Measurements from ENCODE around the gene R3HDM2.

The R3HDM2 gene

DNA sequence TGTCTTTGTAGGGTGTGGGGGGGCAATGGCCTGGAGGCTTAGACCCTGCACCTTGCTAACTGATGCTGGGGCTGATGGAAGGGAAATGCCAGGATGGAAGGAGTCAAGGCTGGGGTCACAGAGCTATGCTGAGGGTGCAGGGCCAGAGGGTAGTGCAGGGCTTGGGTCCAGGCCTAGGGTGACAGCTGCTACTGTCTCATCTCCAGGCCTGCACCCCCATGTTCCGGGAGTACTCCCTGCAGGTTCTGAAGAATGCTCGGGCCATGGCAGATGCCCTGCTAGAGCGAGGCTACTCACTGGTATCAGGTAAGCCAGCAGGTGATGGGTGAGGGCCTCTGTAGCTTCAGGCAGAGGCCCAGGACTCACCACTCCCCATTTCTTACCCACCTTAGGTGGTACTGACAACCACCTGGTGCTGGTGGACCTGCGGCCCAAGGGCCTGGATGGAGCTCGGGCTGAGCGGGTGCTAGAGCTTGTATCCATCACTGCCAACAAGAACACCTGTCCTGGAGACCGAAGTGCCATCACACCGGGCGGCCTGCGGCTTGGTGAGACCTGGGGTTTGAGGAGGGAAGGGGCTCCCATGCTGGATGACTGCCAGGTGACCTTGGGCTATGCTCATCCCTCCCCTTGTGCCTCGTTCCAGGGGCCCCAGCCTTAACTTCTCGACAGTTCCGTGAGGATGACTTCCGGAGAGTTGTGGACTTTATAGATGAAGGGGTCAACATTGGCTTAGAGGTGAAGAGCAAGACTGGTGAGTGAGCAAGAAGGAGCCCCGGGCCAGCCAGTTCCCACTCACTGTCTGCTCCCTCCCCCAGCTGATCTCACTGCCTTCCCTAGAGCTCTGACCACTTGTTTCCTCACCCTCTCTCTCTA, 197.2 kb downstream of the R3HDM2 start:
- TF ChIP-seq, protein P1, sequence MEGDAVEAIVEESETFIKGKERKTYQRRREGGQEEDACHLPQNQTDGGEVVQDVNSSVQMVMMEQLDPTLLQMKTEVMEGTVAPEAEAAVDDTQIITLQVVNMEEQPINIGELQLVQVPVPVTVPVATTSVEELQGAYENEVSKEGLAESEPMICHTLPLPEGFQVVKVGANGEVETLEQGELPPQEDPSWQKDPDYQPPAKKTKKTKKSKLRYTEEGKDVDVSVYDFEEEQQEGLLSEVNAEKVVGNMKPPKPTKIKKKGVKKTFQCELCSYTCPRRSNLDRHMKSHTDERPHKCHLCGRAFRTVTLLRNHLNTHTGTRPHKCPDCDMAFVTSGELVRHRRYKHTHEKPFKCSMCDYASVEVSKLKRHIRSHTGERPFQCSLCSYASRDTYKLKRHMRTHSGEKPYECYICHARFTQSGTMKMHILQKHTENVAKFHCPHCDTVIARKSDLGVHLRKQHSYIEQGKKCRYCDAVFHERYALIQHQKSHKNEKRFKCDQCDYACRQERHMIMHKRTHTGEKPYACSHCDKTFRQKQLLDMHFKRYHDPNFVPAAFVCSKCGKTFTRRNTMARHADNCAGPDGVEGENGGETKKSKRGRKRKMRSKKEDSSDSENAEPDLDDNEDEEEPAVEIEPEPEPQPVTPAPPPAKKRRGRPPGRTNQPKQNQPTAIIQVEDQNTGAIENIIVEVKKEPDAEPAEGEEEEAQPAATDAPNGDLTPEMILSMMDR (IDR thresholded peaks at IDR 0.05; ENCODE audit: insufficient read depth, low read depth, low read length, missing control alignments): no peak
- H3K4me3 ChIP-seq (ENCODE audit: low read depth, low read length): no peak overlapping the region
- no peak for DNase-seq (ENCODE audit: low read depth)

DNA sequence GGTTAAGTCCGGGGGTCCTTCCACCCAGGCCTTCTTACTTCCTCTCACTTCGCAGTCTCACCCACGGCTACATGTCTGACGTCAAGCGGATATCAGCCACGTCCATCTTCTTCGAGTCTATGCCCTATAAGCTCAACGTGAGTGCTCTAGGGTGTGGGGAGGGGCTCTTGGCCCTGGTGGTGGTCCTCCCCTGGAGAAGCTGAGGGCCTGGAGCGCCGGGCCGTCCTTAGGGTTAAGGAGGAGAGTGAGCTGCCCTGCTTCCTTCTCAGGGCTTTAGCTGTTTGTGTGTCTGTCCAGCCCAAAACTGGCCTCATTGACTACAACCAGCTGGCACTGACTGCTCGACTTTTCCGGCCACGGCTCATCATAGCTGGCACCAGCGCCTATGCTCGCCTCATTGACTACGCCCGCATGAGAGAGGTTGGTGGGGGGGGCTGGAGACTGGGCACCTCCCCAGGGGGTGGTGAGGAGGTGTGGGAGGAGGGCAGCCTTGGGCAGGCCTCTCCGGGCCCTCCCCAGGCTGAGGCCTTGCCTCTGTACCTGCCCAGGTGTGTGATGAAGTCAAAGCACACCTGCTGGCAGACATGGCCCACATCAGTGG, 198.6 kb downstream of the R3HDM2 start:
- no peak for DNase-seq (ENCODE audit: low read depth)
- TF ChIP-seq, protein P1 (IDR thresholded peaks at IDR 0.05; ENCODE audit: insufficient read depth, low read depth, low read length, missing control alignments): no peak
- H3K4me3 ChIP-seq (ENCODE audit: low read depth, low read length): no peak overlapping the region

DNA sequence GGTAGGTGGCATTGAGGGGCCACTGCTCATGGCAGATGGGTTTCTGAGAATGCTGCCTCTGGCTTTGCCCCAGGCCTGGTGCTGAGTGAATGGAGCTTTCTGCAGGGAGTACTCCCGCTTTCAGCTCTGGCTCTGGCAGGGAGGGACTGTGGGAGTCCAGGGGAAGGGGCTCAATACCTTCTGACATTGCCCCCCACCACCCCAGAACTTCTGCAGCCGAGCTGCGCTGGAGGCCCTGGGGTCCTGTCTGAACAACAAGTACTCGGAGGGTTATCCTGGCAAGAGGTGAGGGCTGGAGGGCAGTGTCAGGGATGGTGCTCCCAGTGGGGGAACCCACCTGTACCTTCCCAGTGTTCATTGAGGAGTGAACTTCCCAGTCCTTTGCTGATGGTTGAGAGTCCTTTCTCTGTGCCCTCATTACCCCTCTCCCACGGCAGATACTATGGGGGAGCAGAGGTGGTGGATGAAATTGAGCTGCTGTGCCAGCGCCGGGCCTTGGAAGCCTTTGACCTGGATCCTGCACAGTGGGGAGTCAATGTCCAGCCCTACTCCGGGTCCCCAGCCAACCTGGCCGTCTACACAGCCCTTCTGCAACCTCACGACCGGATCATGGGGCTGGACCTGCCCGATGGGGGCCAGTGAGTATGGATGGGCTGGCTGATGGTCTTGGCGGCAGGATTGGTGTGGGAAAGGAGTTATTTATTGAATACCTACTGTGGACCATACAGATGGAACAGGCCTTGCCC, 199.4 kb downstream of the R3HDM2 start:
- H3K4me3 ChIP-seq (ENCODE audit: low read depth, low read length): peak overlapping the region; percentile 97
- no peak for DNase-seq (ENCODE audit: low read depth)
- TF ChIP-seq, protein P1 (IDR thresholded peaks at IDR 0.05; ENCODE audit: insufficient read depth, low read depth, low read length, missing control alignments): no peak

DNA sequence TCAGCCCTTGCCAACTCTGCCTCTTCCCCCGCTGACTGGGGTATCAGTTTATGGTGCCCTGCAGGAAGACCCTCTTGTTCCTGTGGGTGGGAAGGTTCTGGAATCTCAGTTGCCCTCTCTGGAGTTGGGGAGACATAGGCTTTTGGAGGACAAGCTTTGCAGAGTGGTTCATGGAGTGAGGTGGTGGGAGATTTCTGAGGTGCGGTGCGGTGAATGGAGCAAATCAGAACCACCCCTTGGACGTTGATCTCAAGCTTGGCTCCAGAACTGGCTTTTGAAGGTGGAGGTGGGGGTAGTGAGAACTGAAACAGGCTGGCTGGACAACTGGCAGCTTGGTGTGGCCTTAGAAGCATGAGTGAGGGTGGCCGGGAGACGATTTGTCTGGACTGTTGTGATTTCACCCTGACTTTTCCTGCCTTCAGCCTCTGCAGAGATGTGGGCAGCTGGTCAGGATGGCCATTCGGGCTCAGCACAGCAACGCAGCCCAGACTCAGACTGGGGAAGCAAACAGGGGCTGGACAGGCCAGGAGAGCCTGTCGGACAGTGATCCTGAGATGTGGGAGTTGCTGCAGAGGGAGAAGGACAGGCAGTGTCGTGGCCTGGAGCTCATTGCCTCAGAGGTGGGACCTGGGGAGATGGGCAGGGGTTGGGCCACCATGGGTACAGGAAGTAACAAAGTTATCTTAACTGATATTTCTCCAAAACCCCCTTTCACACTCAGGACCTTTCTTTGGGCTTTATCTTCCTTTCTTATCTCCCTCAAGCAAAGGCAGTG, 200.3 kb downstream of the R3HDM2 start:
- DNase-seq (ENCODE audit: low read depth): no peak
- H3K4me3 ChIP-seq (ENCODE audit: low read depth, low read length): peak overlapping the region; percentile 97
- TF ChIP-seq, protein P1 (IDR thresholded peaks at IDR 0.05; ENCODE audit: insufficient read depth, low read depth, low read length, missing control alignments): no peak

DNA sequence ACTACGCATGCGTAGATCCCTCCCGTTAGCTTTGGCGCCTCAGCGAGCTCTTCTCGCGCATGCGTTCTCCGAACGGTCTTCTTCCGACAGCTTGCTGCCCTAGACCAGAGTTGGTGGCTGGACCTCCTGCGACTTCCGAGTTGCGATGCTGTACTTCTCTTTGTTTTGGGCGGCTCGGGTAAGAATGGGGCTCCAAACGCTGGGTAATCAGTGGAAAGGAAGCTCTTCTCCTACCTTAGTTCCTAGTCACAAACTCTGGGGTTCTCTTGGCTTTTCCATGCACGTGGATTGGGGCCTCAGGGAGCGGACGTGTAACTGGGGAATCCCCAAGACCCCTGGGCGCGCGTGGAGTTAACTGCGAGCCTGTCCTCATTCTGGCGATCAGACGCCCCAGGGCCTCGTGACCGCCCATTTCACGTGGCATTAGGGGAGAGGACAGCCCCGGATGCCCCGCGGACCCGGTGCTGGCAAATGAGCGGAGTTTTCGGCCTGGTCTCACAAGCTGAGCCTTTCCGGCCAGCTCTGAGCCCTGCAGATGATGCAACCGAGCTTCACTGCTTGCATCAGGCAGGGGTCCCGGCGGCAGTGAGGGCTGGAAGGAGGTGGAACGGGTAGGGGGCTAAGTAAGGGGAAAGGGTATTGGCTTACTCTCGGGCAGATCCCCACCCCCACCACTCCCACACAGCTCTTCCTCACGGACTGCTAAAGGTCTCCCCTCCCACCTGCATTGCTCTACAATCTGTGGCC, 201.0 kb downstream of the R3HDM2 start, which contains the start of gene SHMT2:
Gene SHMT2, plus strand, starts transcription at position 78 of the 747 bp plus-strand sequence. Its CDS starts 68 bp downstream, at position 146.
- peak within 1 kb of the TSS; percentile 97 for H3K4me3 ChIP-seq (ENCODE audit: low read depth, low read length)
- DNase-seq (ENCODE audit: low read depth): peak; percentile 98
- TF ChIP-seq, protein P1 (IDR thresholded peaks at IDR 0.05; ENCODE audit: insufficient read depth, low read depth, low read length, missing control alignments): no peak

Measured in GM12865 (cell line).